GM12878 (cell line): ENCODE measurements around the gene SPAAR. TPM values are rescaled to one million over a fixed set of nuclear protein-coding genes. Genes with fewer than 3 reads are reported as not detected.

Source experiments
- ATAC-seq: fragments of 200-7000 bp; cut with Tn5 transposase; 3 replicates; pipeline ENCODE4 v1.9.1; 2020; ENCODE audit warnings: mild to moderate bottlenecking, moderate library complexity
- BruUV-seq: library from RNA; stranded (reverse); fragments of 400-500 nt; replicated peaks from 2 replicates; lab custom pipeline; 2021; lab: Mats Ljungman, UMichigan
- CTCF ChIA-PET: fragments of 300-600 bp; sonication (Branson Sonifier 250); formaldehyde crosslinking; extraction: SDS; loops from one replicate; lab custom pipeline; 2021; ENCODE audit warnings: inconsistent platforms; lab: Yijun Ruan, JAX
- POLR2A ChIA-PET: fragments of 350-600 bp; formaldehyde crosslinking; extraction: SDS; loops from one replicate; lab custom pipeline; 2021; ENCODE audit warnings: inconsistent platforms; lab: Charles Lee
- RAD21 ChIA-PET: fragments of 300-600 bp; sonication (Branson Sonifier 250); formaldehyde crosslinking; loops from one replicate; lab custom pipeline; 2023; ENCODE audit warnings: antibody characterized with exemption; ENCODE audit not compliant: unreplicated experiment; lab: Charles Lee
- SMC1A ChIA-PET: fragments of 300-600 bp; sonication (Branson Sonifier 250); formaldehyde crosslinking; loops from one replicate; lab custom pipeline; 2023; ENCODE audit not compliant: unreplicated experiment, uncharacterized antibody; lab: Charles Lee
- DNase-seq: peaks from one replicate; pipeline ENCODE4 v3.0.0-alpha.2; 2011; ENCODE audit warnings: low read depth, low spot score
- FAIRE-seq: peaks from 3 replicates; lab custom pipeline; 2011; peaks lifted over from hg19 to GRCh38; lab: Jason Lieb, UNC
- H2AFZ ChIP-seq: 2 replicates; pipeline ENCODE4 v1.6.0; 2011; ENCODE audit warnings: low read depth, low read length, control low read depth; ENCODE audit not compliant: control insufficient read depth
- H3K27ac ChIP-seq: 2 replicates; pipeline ENCODE4 v1.5.1; 2011; ENCODE audit warnings: control low read depth; ENCODE audit not compliant: control insufficient read depth, insufficient read depth
- H3K27me3 ChIP-seq, 2 experiments: replicated peaks in 1 of 2; 2 replicates each; pipeline versions ENCODE4 v1.6.0 to v1.6.1; 2011; ENCODE audit warnings: low read length in 1 of 2; ENCODE audit not compliant: control insufficient read depth in 2 of 2, insufficient read depth in 2 of 2
- H3K36me3 ChIP-seq, 2 experiments: 2 replicates each; pipeline ENCODE4 v1.5.1; 2011; ENCODE audit warnings: low read length in 1 of 2; ENCODE audit not compliant: control insufficient read depth in 2 of 2, insufficient read depth in 2 of 2
- H3K4me1 ChIP-seq: 2 replicates; pipeline ENCODE4 v1.6.1; 2011; ENCODE audit warnings: mild to moderate bottlenecking, low read length, moderate library complexity, mixed read lengths; ENCODE audit not compliant: control insufficient read depth, insufficient read depth
- H3K4me2 ChIP-seq: 2 replicates; pipeline ENCODE4 v1.6.0; 2011; ENCODE audit warnings: control low read depth; ENCODE audit not compliant: control insufficient read depth, insufficient read depth
- H3K4me3 ChIP-seq: fragments of 200-600 bp; sonication (generic); 2 replicates; pipeline ENCODE4 v1.5.1; 2016
- H3K79me2 ChIP-seq: 2 replicates; pipeline ENCODE4 v1.6.0; 2011; ENCODE audit warnings: low read length; ENCODE audit not compliant: control insufficient read depth, insufficient read depth
- H3K9ac ChIP-seq: 2 replicates; pipeline ENCODE4 v1.8.0; 2011; ENCODE audit warnings: low read length, control low read depth, mixed read lengths; ENCODE audit not compliant: control insufficient read depth, insufficient read depth
- H3K9me3 ChIP-seq: replicated peaks from 3 replicates; pipeline ENCODE4 v1.5.1; 2011; ENCODE audit warnings: mild to moderate bottlenecking, low read length; ENCODE audit not compliant: control insufficient read depth, insufficient read depth
- H4K20me1 ChIP-seq: 2 replicates; pipeline ENCODE4 v1.6.0; 2011; ENCODE audit not compliant: control insufficient read depth, insufficient read depth
- CHD1 ChIP-seq: IDR thresholded peaks from 2 replicates; pipeline ENCODE4 v1.6.1; 2012; ENCODE audit warnings: low read depth, low read length, improper control_type of control experiment
- IRF5 ChIP-seq: fragments of 450-650 bp; IDR thresholded peaks from 2 replicates; pipeline ENCODE4 v1.6.1; 2017; ENCODE audit warnings: borderline replicate concordance
- SRF ChIP-seq, 2 experiments: IDR thresholded peaks; 2 replicates each; pipeline ENCODE4 v1.6.1; 2011; ENCODE audit warnings: low read depth in 2 of 2, low read length in 2 of 2, mild to moderate bottlenecking in 1 of 2, moderate library complexity in 1 of 2
- WGBS: methylation state at CpG from one replicate; pipeline ENCODE4 v1.1.6; 2016; ENCODE audit warnings: low lambda C conversion rate; ENCODE audit not compliant: insufficient replicate concordance, insufficient coverage; ENCODE audit errors: missing lambda C conversion rate; 5-methylcytosine and 5-hydroxymethylcytosine counted together
- in situ Hi-C: fragments of 300-500 bp; cut with MboI; formaldehyde crosslinking; loops from 9 replicates; pipeline ENCODE4 v1.14.3; 2018; ENCODE audit warnings: mixed read lengths
- intact Hi-C: fragments of 100-400 bp; cut with micrococcal nuclease; formaldehyde crosslinking; loops from one replicate; pipeline ENCODE4 v1.14.2; 2022; ENCODE audit not compliant: unreplicated experiment
- polyA plus RNA-seq, 11 experiments: library from polyadenylated mRNA; depleted of rRNA in 4 of 11; unstranded in 6 of 11; stranded (reverse) in 5 of 11; fragments of >200 nt; fragmentation: Nextera tagmentation in 4 of 11; fragmentation: Illumina TruSeq in 1 of 11; extraction: Ambion mirVana in 4 of 11; extraction: Trizol in 1 of 11; gene quantifications; 1 replicate in 1 of 11; 2 replicates in 10 of 11; pipeline versions ENCODE4 v1.2.1 to v1.2.3, GENCODE V29; 2011 to 2016; ENCODE audit warnings: inconsistent platforms in 2 of 11, missing spikeins in 2 of 11, low read depth in 1 of 11
- total RNA-seq, 4 experiments: library from RNA; depleted of rRNA in 3 of 4; stranded (reverse); fragments of >200 nt in 3 of 4; fragmentation: Illumina TruSeq in 1 of 4; extraction: Trizol in 1 of 4; gene quantifications; 2 replicates each; pipeline versions ENCODE4 v1.2.1 to v1.2.3, GENCODE V29; 2013 to 2021

The SPAAR gene
- total and polyA plus RNA-seq, 10 of the 15 experiments (the other 5 are each of a cell fraction or from before 2014, with no cell fraction given) = not detected

DNA sequence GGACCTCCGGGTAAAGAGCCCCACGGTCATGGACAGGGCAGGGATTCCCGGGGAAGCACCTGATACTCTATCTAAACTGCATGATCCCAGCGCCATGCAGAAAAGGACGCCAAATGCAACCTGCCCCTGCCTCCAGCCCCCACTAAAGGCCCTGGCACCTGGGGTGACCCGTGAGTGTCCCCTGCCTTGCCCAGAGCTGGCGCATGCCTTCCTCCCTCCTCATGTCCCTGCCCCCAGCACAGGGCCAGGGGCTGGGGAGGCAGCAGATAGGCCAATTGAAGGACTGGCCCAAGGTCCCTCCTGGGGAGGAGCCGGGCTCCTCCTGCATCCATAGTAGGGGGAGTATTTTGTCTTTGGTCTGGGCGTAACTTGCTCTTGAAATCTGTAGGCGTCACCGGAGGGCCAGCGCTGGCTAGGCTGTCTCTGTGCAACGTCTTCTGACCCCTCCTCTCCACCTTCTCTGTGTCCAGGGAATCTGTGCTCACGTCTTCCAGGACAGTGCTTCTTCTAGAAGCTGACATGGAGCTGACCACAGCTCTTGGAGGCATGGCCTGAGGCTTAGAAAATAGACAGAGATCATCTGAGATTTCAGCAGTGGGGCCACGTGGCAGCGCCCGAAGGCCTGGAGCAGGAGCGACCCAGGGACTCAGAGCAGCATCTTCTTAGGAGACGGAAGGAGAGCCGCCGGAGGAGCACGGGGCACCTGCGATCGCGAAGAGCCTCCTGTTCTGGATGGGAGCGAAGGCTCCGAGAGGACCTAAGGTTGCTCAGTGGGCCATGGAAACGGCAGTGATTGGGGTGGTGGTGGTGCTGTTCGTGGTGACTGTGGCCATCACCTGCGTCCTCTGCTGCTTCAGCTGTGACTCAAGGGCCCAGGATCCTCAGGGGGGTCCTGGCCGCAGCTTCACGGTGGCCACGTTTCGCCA, 660 bp downstream of the SPAAR start:
- intact Hi-C loops (no loop called here), in situ Hi-C loops (no loop called here)
- Histone ChIP-seq H2AFZ (no peak overlapping the region), H3K27ac (no peak overlapping the region), H3K4me3 (no peak overlapping the region), H3K4me2 (no peak overlapping the region), H3K27me3 (peaks cover 0 to 1% of the 10 kb centered on the region in 2 experiments; a peak in 3 of 4 replicates), H3K9me3 (peaks cover 2% of the 10 kb centered on the region; the same call in 2 of the 3 replicates), H3K36me3 (no peaks in the 10 kb centered on the region), H3K9ac (no peak overlapping the region), H3K4me1 (no peaks in the 10 kb centered on the region), H3K79me2 (no peaks in the 10 kb centered on the region), H4K20me1 (no peaks in the 10 kb centered on the region)
- FAIRE-seq (no peak), DNase-seq (no peak), ATAC-seq (no peak)
- SMC1A ChIA-PET = no interaction called here
- 65% methylated on average over 33 of the region's 34 CpGs for WGBS
- RAD21 ChIA-PET = interaction anchor here (1.2 kb wide), 1 partner anchor 120 kb away, joined by 3 read pairs; no protein-coding TSS in a partner anchor
- BruUV-seq = no TSS peak
- no peak for TF ChIP-seq IRF5
- no peak for TF ChIP-seq SRF (IDR thresholded peaks at IDR 0.05; ENCODE audit: low read depth in 2 of 2, low read length in 2 of 2)
- no peak for TF ChIP-seq CHD1
- CTCF ChIA-PET = interaction anchor here (0.6 kb wide), 2 partner anchors 13 to 192 kb away, joined by 3 read pairs; no protein-coding TSS in a partner anchor
- POLR2A ChIA-PET = no interaction called here
